HepG2 (cell line): Measurements from ENCODE around the gene ZNF391. TPM values are rescaled to one million over a fixed set of nuclear protein-coding genes. Genes with fewer than 3 reads are reported as not detected.

Source experiments
- ATAC-seq: fragments of 200-7000 bp; cut with Tn5 transposase; 3 replicates; pipeline ENCODE4 v1.9.1; 2020; ENCODE audit warnings: mild to moderate bottlenecking, moderate library complexity
- BruUV-seq: library from RNA; stranded (reverse); fragments of 400-500 nt; replicated peaks from 2 replicates; lab custom pipeline; 2021; lab: Mats Ljungman, UMichigan
- CTCF ChIA-PET: fragments of 300-600 bp; formaldehyde crosslinking; extraction: SDS; loops from one replicate; lab custom pipeline; 2021; ENCODE audit warnings: low total read pairs, inconsistent platforms, low intra/inter-chr PET ratio; lab: Yijun Ruan, JAX
- POLR2A ChIA-PET: fragments of 350-600 bp; sonication (Branson Sonifier 250); formaldehyde crosslinking; loops from one replicate; lab custom pipeline; 2020; ENCODE audit warnings: antibody characterized with exemption, inconsistent platforms; lab: Yijun Ruan, JAX
- DNase-seq: peaks from one replicate; pipeline ENCODE4 v3.0.0-alpha.2; 2015; ENCODE audit warnings: low spot score
- FAIRE-seq: peaks from 3 replicates; lab custom pipeline; 2011; peaks lifted over from hg19 to GRCh38; lab: Jason Lieb, UNC
- H2AFZ ChIP-seq: one replicate; pipeline ENCODE4 v1.6.1; 2011; ENCODE audit warnings: low read length, inconsistent platforms
- H3K27ac ChIP-seq: fragments of 300-600 bp; 3 replicates; pipeline ENCODE4 v1.8.0; 2011; ENCODE audit warnings: mixed run types, mild to moderate bottlenecking, mixed read lengths, low read length, inconsistent platforms; ENCODE audit not compliant: insufficient read depth; ENCODE audit errors: extremely low read length
- H3K27me3 ChIP-seq, 2 experiments: fragments of 200-600 bp in 1 of 2; 2 replicates in 1 of 2; 3 replicates in 1 of 2; pipeline versions ENCODE4 v1.6.0 to v1.8.0; 2011; ENCODE audit warnings: low read length in 2 of 2, mild to moderate bottlenecking in 2 of 2, moderate library complexity in 2 of 2, inconsistent platforms in 1 of 2; ENCODE audit not compliant: insufficient read depth in 2 of 2, control insufficient read depth in 1 of 2
- H3K36me3 ChIP-seq, 2 experiments: fragments of 200-600 bp in 1 of 2; replicated peaks in 1 of 2; 2 replicates in 1 of 2; 3 replicates in 1 of 2; pipeline versions ENCODE4 v1.5.1 to v1.8.0; 2011; ENCODE audit warnings: low read length in 2 of 2, inconsistent platforms in 1 of 2; ENCODE audit not compliant: insufficient read depth in 2 of 2, control insufficient read depth in 1 of 2
- H3K4me1 ChIP-seq: 2 replicates; pipeline ENCODE4 v1.5.1; 2012; ENCODE audit warnings: low read length, inconsistent platforms; ENCODE audit not compliant: insufficient read depth
- H3K4me2 ChIP-seq: 2 replicates; pipeline ENCODE4 v1.6.0; 2011; ENCODE audit warnings: low read depth, low read length, inconsistent platforms
- H3K4me3 ChIP-seq, 3 experiments: fragments of 200-600 bp in 1 of 3; sonication (generic), shearing (Covaris generic) in 1 of 3; replicated peaks in 1 of 3; 2 replicates each; pipeline ENCODE4 v1.5.1; 2011 to 2016; ENCODE audit warnings: low read length in 3 of 3, inconsistent platforms in 2 of 3, low read depth in 2 of 3, mild to moderate bottlenecking in 2 of 3, control low read depth in 1 of 3, mixed read lengths in 1 of 3; ENCODE audit not compliant: insufficient read depth in 1 of 3
- H3K79me2 ChIP-seq: one replicate; pipeline ENCODE4 v1.6.1; 2011; ENCODE audit warnings: low read length, inconsistent platforms; ENCODE audit not compliant: insufficient read depth
- H3K9ac ChIP-seq: 2 replicates; pipeline ENCODE4 v1.6.0; 2011; ENCODE audit warnings: mild to moderate bottlenecking, low read depth, low read length, inconsistent platforms; ENCODE audit not compliant: insufficient read depth
- H3K9me3 ChIP-seq: 2 replicates; pipeline ENCODE4 v1.5.1; 2012; ENCODE audit warnings: mild to moderate bottlenecking, low read length
- H4K20me1 ChIP-seq: 2 replicates; pipeline ENCODE4 v1.6.0; 2011; ENCODE audit warnings: inconsistent platforms, mild to moderate bottlenecking, low read length, moderate library complexity; ENCODE audit not compliant: insufficient read depth
- ARNTL ChIP-seq: sonication (generic); formaldehyde crosslinking; IDR thresholded peaks from 2 replicates; pipeline ENCODE4 v1.4.0; 2020; ENCODE audit warnings: mild to moderate bottlenecking, missing genetic modification reagents
- BCL6 ChIP-seq: IDR thresholded peaks from 2 replicates; pipeline ENCODE4 v1.6.1; 2016; ENCODE audit warnings: missing genetic modification reagents, missing compliant biosample characterization
- DNMT1 ChIP-seq: sonication (generic); formaldehyde crosslinking; IDR thresholded peaks from 2 replicates; pipeline ENCODE4 v1.5.1; 2020; ENCODE audit warnings: mild to moderate bottlenecking, missing genetic modification reagents
- GLMP ChIP-seq: sonication (generic); formaldehyde crosslinking; IDR thresholded peaks from 2 replicates; pipeline ENCODE4 v1.9.0; 2021; ENCODE audit warnings: missing genetic modification reagents, mild to moderate bottlenecking, borderline replicate concordance
- MAFG ChIP-seq: sonication (generic); formaldehyde crosslinking; IDR thresholded peaks from 2 replicates; pipeline ENCODE4 v1.5.1; 2020; ENCODE audit warnings: mild to moderate bottlenecking, missing genetic modification reagents
- PHF8 ChIP-seq: sonication (generic); formaldehyde crosslinking; IDR thresholded peaks from 2 replicates; pipeline ENCODE4 v1.5.0; 2020; ENCODE audit warnings: missing genetic modification reagents
- SOX5 ChIP-seq: IDR thresholded peaks from 2 replicates; pipeline ENCODE4 v1.6.1; 2016; ENCODE audit warnings: borderline replicate concordance
- ZNF264 ChIP-seq: sonication (generic); formaldehyde crosslinking; IDR thresholded peaks from 2 replicates; pipeline ENCODE4 v1.4.0; 2020; ENCODE audit warnings: missing genetic modification reagents
- ZNF441 ChIP-seq: sonication (generic); formaldehyde crosslinking; IDR thresholded peaks from 2 replicates; pipeline ENCODE4 v1.7.0; 2021; ENCODE audit warnings: missing genetic modification reagents, borderline replicate concordance
- ZNF629 ChIP-seq: sonication (generic); formaldehyde crosslinking; conservative IDR thresholded peaks from 2 replicates; pipeline ENCODE4 v1.5.0; 2020; ENCODE audit warnings: missing genetic modification reagents
- ZSCAN20 ChIP-seq: sonication (generic); formaldehyde crosslinking; IDR thresholded peaks from 2 replicates; pipeline ENCODE4 v1.4.0; 2020; ENCODE audit warnings: missing genetic modification reagents, mild to moderate bottlenecking, borderline replicate concordance
- WGBS: methylation state at CpG from one replicate; pipeline ENCODE4 v1.1.6; 2017; ENCODE audit warnings: low lambda C conversion rate; 5-methylcytosine and 5-hydroxymethylcytosine counted together
- in situ Hi-C: cut with HindIII; loops from 2 replicates; pipeline ENCODE4 v1.10.0; 2017; ENCODE audit warnings: low pct_unique_long_range_greater_than_20kb; ENCODE audit not compliant: extremely low pct_ligation_motif_present
- intact Hi-C: fragments of 100-400 bp; cut with micrococcal nuclease; formaldehyde crosslinking; loops from one replicate; pipeline ENCODE4 v1.10.0; 2022; ENCODE audit not compliant: unreplicated experiment
- polyA plus RNA-seq, 8 experiments: library from polyadenylated mRNA; depleted of rRNA in 3 of 8; stranded (reverse) in 7 of 8; unstranded in 1 of 8; fragments of >200 nt; fragmentation: Illumina TruSeq in 4 of 8; extraction: Trizol in 4 of 8; gene quantifications; 2 replicates each; pipeline versions ENCODE4 v1.2.1 to v1.2.3, GENCODE V29; 2011 to 2016; ENCODE audit warnings: low read depth in 4 of 8, missing spikeins in 1 of 8, mixed read lengths in 1 of 8; ENCODE audit not compliant: insufficient read depth in 1 of 8
- total RNA-seq, 5 experiments: library from RNA; depleted of rRNA; stranded (reverse); fragments of >200 nt; fragmentation: Illumina TruSeq; extraction: Trizol; gene quantifications; 2 replicates each; pipeline ENCODE4 v1.2.3, GENCODE V29; 2016; ENCODE audit warnings: low read depth in 1 of 5
- TF ChIP-seq, protein P1 (sequence below): sonication (generic); formaldehyde crosslinking; IDR thresholded peaks from 2 replicates; pipeline ENCODE4 v1.5.1; 2020; ENCODE audit warnings: missing genetic modification reagents, mild to moderate bottlenecking, borderline replicate concordance

ZNF391 gene
- total and polyA plus RNA-seq, 2 of the 13 experiments (the other 11 are each of a cell fraction or from before 2014, with no cell fraction given): 0.78 to 1.7 TPM

GRCh38 chr6:27383011-27383410 lies 5.5 kb upstream of the ZNF391 start (continued):
- TF ChIP-seq ZNF629 (CRISPR knock-in tag): no peak
- TF ChIP-seq PHF8: no peak
- TF ChIP-seq MAFG (CRISPR knock-in tag): no peak
- TF ChIP-seq, protein P1, sequence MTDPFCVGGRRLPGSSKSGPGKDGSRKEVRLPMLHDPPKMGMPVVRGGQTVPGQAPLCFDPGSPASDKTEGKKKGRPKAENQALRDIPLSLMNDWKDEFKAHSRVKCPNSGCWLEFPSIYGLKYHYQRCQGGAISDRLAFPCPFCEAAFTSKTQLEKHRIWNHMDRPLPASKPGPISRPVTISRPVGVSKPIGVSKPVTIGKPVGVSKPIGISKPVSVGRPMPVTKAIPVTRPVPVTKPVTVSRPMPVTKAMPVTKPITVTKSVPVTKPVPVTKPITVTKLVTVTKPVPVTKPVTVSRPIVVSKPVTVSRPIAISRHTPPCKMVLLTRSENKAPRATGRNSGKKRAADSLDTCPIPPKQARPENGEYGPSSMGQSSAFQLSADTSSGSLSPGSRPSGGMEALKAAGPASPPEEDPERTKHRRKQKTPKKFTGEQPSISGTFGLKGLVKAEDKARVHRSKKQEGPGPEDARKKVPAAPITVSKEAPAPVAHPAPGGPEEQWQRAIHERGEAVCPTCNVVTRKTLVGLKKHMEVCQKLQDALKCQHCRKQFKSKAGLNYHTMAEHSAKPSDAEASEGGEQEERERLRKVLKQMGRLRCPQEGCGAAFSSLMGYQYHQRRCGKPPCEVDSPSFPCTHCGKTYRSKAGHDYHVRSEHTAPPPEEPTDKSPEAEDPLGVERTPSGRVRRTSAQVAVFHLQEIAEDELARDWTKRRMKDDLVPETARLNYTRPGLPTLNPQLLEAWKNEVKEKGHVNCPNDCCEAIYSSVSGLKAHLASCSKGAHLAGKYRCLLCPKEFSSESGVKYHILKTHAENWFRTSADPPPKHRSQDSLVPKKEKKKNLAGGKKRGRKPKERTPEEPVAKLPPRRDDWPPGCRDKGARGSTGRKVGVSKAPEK (CRISPR knock-in tag): no peak
- no peak for TF ChIP-seq ARNTL (CRISPR knock-in tag)
- TF ChIP-seq DNMT1: no peak
- no peak for TF ChIP-seq BCL6 (CRISPR knock-in tag)
- no peak for TF ChIP-seq ZNF441 (CRISPR knock-in tag)
- no peak for TF ChIP-seq SOX5 (CRISPR knock-in tag)
- no peak for TF ChIP-seq ZSCAN20 (CRISPR knock-in tag)

DNA sequence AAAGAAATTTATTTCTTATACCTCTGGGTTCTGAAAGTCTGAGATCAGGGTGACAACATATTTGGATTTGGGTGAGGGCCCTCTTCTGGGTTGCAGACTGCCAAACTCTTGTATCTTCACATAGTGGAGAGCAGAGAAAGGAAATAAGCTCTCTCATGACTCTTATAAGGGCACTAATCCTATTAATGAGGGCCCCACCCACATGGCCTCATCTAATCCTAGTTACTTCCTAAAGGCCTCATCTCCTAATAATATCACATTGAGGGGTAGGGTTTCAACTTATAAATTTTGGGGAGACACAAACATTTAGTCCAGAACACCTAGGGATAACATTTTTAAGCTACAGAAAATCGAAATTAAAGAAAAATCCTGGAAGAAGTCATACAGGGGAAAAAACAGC lies 5.1 kb upstream of the ZNF391 start:
- no peak overlapping the region for H2AFZ ChIP-seq
- ATAC-seq (no peak), DNase-seq (no peak), FAIRE-seq (no peak)
- no peaks in the 10 kb centered on the region for H3K36me3 ChIP-seq
- H3K9me3 ChIP-seq: peaks cover 15% of the 10 kb centered on the region
- H4K20me1 ChIP-seq: no peaks in the 10 kb centered on the region
- BruUV-seq: no TSS peak
- intact Hi-C loops (no loop called here), in situ Hi-C loops (no loop called here)
- no peaks in the 10 kb centered on the region for H3K79me2 ChIP-seq
- no peak overlapping the region for H3K4me3 ChIP-seq
- H3K9ac ChIP-seq: no peak overlapping the region
- WGBS: 0% methylated on average over 1 of the region's 1 CpG
- no peak overlapping the region for H3K27ac ChIP-seq
- no peaks in the 10 kb centered on the region for H3K4me1 ChIP-seq
- ChIA-PET CTCF (no interaction called here), POLR2A (no interaction called here)
- no peak overlapping the region for H3K4me2 ChIP-seq
- TF ChIP-seq ZNF264 (CRISPR knock-in tag) (peak; percentile 92), GLMP (CRISPR knock-in tag) (no peak)
- TF ChIP-seq, all 625 proteins: peak for 1
- no peaks in the 10 kb centered on the region; a peak in 1 of 5 replicates for H3K27me3 ChIP-seq
